A549 (cell line): ENCODE measurements around the gene PLCH2. TPM values are rescaled to one million over a fixed set of nuclear protein-coding genes. Genes with fewer than 3 reads are reported as not detected.

Source experiments
- ATAC-seq, 2 experiments: fragments of 200-7000 bp in 1 of 2; fragments of >200 bp in 1 of 2; cut with Nextera tagmentation in 1 of 2; cut with Tn5 transposase in 1 of 2; 3 replicates each; pipeline versions ENCODE4 v1.8.0 to v1.9.1; 2018 to 2020; ENCODE audit warnings: mild to moderate bottlenecking in 1 of 2, moderate library complexity in 1 of 2
- CTCF ChIA-PET: fragments of 300-600 bp; sonication (Branson Sonifier 250); formaldehyde crosslinking; extraction: SDS; loops from one replicate; lab custom pipeline; 2021; ENCODE audit warnings: antibody characterized with exemption, inconsistent platforms; lab: Yijun Ruan, JAX
- POLR2A ChIA-PET: fragments of 350-600 bp; formaldehyde crosslinking; extraction: SDS; loops from one replicate; lab custom pipeline; 2021; ENCODE audit warnings: antibody characterized with exemption, inconsistent platforms; lab: Yijun Ruan, JAX
- DNase-seq, 2 experiments: peaks; one replicate each; pipeline versions ENCODE4 v3.0.0 to v3.0.0-alpha.2; 2011 to 2016; ENCODE audit warnings: low read depth in 1 of 2, low spot score in 1 of 2
- FAIRE-seq: peaks from 2 replicates; lab custom pipeline; 2011; peaks lifted over from hg19 to GRCh38; lab: Jason Lieb, UNC
- H3K27ac ChIP-seq, 2 experiments: fragments of >200 bp; sonication (Bioruptor Twin); formaldehyde crosslinking; 3 replicates each; pipeline ENCODE4 v1.5.1; 2016 to 2017
- H3K4me1 ChIP-seq: fragments of >200 bp; sonication (Bioruptor Twin); formaldehyde crosslinking; 3 replicates; pipeline ENCODE4 v1.6.1; 2016
- H3K4me2 ChIP-seq: fragments of >200 bp; sonication (Bioruptor Twin); formaldehyde crosslinking; 3 replicates; pipeline ENCODE4 v1.6.1; 2016
- H3K4me3 ChIP-seq: fragments of >200 bp; sonication (Bioruptor Twin); formaldehyde crosslinking; 3 replicates; pipeline ENCODE4 v1.5.1; 2016
- H3K9me3 ChIP-seq: fragments of >200 bp; sonication (Bioruptor Twin); formaldehyde crosslinking; 3 replicates; pipeline ENCODE4 v1.6.1; 2016
- CHD2 ChIP-seq: fragments of 150-350 bp; IDR thresholded peaks from 2 replicates; pipeline ENCODE4 v1.6.1; 2014; ENCODE audit warnings: low read length; ENCODE audit not compliant: partially characterized antibody
- EHF ChIP-seq: fragments of 250-450 bp; sonication (Bioruptor Pico); IDR thresholded peaks from 2 replicates; pipeline ENCODE4 v1.5.0; 2020; ENCODE audit warnings: mild to moderate bottlenecking
- FOSL2 ChIP-seq, 2 experiments: fragments of 450-650 bp in 1 of 2; fragments of >200 bp in 1 of 2; sonication (Bioruptor Twin) in 1 of 2; formaldehyde crosslinking; IDR thresholded peaks; 2 replicates each; pipeline versions ENCODE4 v1.5.0 to v1.6.1; 2016 to 2020; ENCODE audit warnings: mild to moderate bottlenecking in 1 of 2, moderate library complexity in 1 of 2
- HDAC2 ChIP-seq: fragments of 200-600 bp; sonication (generic); IDR thresholded peaks from 2 replicates; pipeline ENCODE4 v1.6.1; 2016
- HOXA7 ChIP-seq: fragments of 250-450 bp; sonication (Bioruptor Pico); IDR thresholded peaks from 2 replicates; pipeline ENCODE4 v1.5.0; 2020; ENCODE audit warnings: mild to moderate bottlenecking, moderate library complexity
- HOXB5 ChIP-seq: fragments of 250-450 bp; sonication (Bioruptor Pico); IDR thresholded peaks from 2 replicates; pipeline ENCODE4 v1.5.0; 2020; ENCODE audit warnings: mild to moderate bottlenecking, moderate library complexity
- JUN ChIP-seq, 2 experiments: fragments of >200 bp; sonication (Bioruptor Twin); formaldehyde crosslinking; IDR thresholded peaks; 2 replicates in 1 of 2; 3 replicates in 1 of 2; pipeline ENCODE4 v1.6.1; 2016 to 2017
- KDM1A ChIP-seq: fragments of 200-600 bp; sonication (generic); IDR thresholded peaks from 2 replicates; pipeline ENCODE4 v1.6.1; 2016; ENCODE audit warnings: low read depth, mild to moderate bottlenecking
- MAFK ChIP-seq: fragments of 450-650 bp; IDR thresholded peaks from 2 replicates; pipeline ENCODE4 v1.6.1; 2014; ENCODE audit not compliant: partially characterized antibody
- MAZ ChIP-seq: fragments of 150-350 bp; IDR thresholded peaks from 2 replicates; pipeline ENCODE4 v1.6.1; 2014; ENCODE audit warnings: antibody characterized with exemption, low read depth, low read length, borderline replicate concordance
- MYC ChIP-seq: IDR thresholded peaks from 2 replicates; pipeline ENCODE4 v1.6.1; 2012; ENCODE audit warnings: mild to moderate bottlenecking, inconsistent platforms, low read length, improper control_type of control experiment, borderline replicate concordance
- NFE2L2 ChIP-seq: fragments of 150-350 bp; conservative IDR thresholded peaks from 2 replicates; pipeline ENCODE4 v1.6.1; 2014; ENCODE audit warnings: low read length
- NPAS2 ChIP-seq: fragments of 250-450 bp; sonication (Bioruptor Pico); IDR thresholded peaks from 2 replicates; pipeline ENCODE4 v1.8.0; 2022; ENCODE audit warnings: mild to moderate bottlenecking, moderate library complexity, borderline replicate concordance
- PHF8 ChIP-seq: fragments of 200-600 bp; sonication (generic); IDR thresholded peaks from 2 replicates; pipeline ENCODE4 v1.6.1; 2016; ENCODE audit warnings: low read depth, mild to moderate bottlenecking, antibody characterized with exemption, moderate library complexity, borderline replicate concordance
- POLR2AphosphoS2 ChIP-seq: conservative IDR thresholded peaks from 2 replicates; pipeline ENCODE4 v1.6.1; 2012; ENCODE audit warnings: low read length, improper control_type of control experiment, inconsistent platforms
- RAD21 ChIP-seq, 2 experiments: fragments of >200 bp in 1 of 2; sonication (Bioruptor Twin) in 1 of 2; formaldehyde crosslinking in 1 of 2; IDR thresholded peaks in 1 of 2; conservative IDR thresholded peaks in 1 of 2; 2 replicates in 1 of 2; 3 replicates in 1 of 2; pipeline ENCODE4 v1.6.1; 2012 to 2018; ENCODE audit warnings: inconsistent platforms in 1 of 2
- RARB ChIP-seq: fragments of 250-450 bp; sonication (Bioruptor Pico); IDR thresholded peaks from 2 replicates; pipeline ENCODE4 v1.8.0; 2021; ENCODE audit warnings: mild to moderate bottlenecking, moderate library complexity
- RCOR1 ChIP-seq: fragments of 150-350 bp; IDR thresholded peaks from 2 replicates; pipeline ENCODE4 v1.6.1; 2014; ENCODE audit warnings: antibody characterized with exemption, low read length, low read depth
- SREBF2 ChIP-seq: fragments of 450-650 bp; IDR thresholded peaks from 2 replicates; pipeline ENCODE4 v1.6.1; 2014; ENCODE audit warnings: mild to moderate bottlenecking, moderate library complexity
- TFCP2L1 ChIP-seq: fragments of 250-450 bp; sonication (Bioruptor Pico); IDR thresholded peaks from 2 replicates; pipeline ENCODE4 v1.5.0; 2021; ENCODE audit warnings: mild to moderate bottlenecking
- TP53 ChIP-seq: fragments of 250-450 bp; sonication (Bioruptor Pico); IDR thresholded peaks from 2 replicates; pipeline ENCODE4 v1.5.0; 2021; ENCODE audit warnings: mild to moderate bottlenecking, moderate library complexity
- ZFP36 ChIP-seq: fragments of 450-650 bp; IDR thresholded peaks from 2 replicates; pipeline ENCODE4 v1.6.1; 2014; ENCODE audit warnings: borderline replicate concordance; ENCODE audit not compliant: partially characterized antibody
- ZNF302 ChIP-seq: fragments of 250-450 bp; sonication (Bioruptor Pico); IDR thresholded peaks from 2 replicates; pipeline ENCODE4 v1.9.0; 2021; ENCODE audit warnings: inconsistent platforms, mild to moderate bottlenecking, moderate library complexity
- WGBS: methylation state at CpG from one replicate; pipeline ENCODE4 v1.1.6; 2017; ENCODE audit errors: missing lambda C conversion rate; 5-methylcytosine and 5-hydroxymethylcytosine counted together
- polyA plus RNA-seq, 4 experiments: library from polyadenylated mRNA; depleted of rRNA in 3 of 4; stranded (reverse); fragments of >200 nt; fragmentation: RNase III in 1 of 4; extraction: RNeasy Plus Mini Kit Qiagen cat#74134 plus additional on column Dnase treatment in 1 of 4; gene quantifications; 2 replicates in 3 of 4; 3 replicates in 1 of 4; pipeline ENCODE4 v1.2.3, GENCODE V29; 2011 to 2017
- TF ChIP-seq, protein P1 (sequence below): fragments of >200 bp; sonication (Bioruptor Twin); formaldehyde crosslinking; IDR thresholded peaks from 3 replicates; pipeline ENCODE4 v1.6.1; 2016
- TF ChIP-seq, protein P2 (sequence below): fragments of 200-600 bp; sonication (generic); IDR thresholded peaks from 2 replicates; pipeline ENCODE4 v1.6.1; 2016; ENCODE audit warnings: antibody characterized with exemption, mild to moderate bottlenecking, moderate library complexity
- TF ChIP-seq, protein P3 (sequence below): fragments of >200 bp; sonication (Bioruptor Twin); formaldehyde crosslinking; IDR thresholded peaks from 2 replicates; pipeline ENCODE4 v1.6.1; 2016
- TF ChIP-seq, protein P4 (sequence below): fragments of 250-450 bp; sonication (Bioruptor Pico); IDR thresholded peaks from 2 replicates; pipeline ENCODE4 v1.5.0; 2020; ENCODE audit warnings: low read depth, mild to moderate bottlenecking, moderate library complexity

The PLCH2 gene
- polyA plus RNA-seq, 2 of the 4 experiments (the other 2 are of a cell fraction) = 0.10 to 0.18 TPM

DNA sequence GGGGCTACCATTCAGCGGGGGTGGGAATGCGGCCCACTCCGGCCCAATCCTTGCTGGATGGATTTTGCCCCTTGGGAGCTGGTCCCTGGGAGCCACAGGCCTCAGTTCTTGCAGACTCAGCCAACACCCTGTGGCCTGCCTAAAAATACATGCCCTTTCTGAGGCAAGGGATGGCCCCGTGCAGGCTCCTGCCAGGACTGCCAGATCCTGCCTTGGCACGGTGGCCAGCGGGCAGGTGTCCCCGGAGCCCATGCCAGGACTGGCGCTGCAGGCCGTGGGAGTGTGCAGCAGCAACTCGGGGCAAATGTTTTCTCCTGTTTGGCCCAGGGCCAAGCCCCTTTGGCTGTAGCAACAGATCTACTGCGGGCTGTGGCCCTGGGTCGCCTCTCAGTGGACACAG lies 51.9 kb downstream of the PLCH2 start:
- CTCF ChIA-PET = interaction anchor here (2.4 kb wide), 1 partner anchor 20 kb away, joined by 6 read pairs; no protein-coding TSS in a partner anchor
- H3K4me1 ChIP-seq = peaks cover 32% of the 10 kb centered on the region
- ATAC-seq = no peak

DNA sequence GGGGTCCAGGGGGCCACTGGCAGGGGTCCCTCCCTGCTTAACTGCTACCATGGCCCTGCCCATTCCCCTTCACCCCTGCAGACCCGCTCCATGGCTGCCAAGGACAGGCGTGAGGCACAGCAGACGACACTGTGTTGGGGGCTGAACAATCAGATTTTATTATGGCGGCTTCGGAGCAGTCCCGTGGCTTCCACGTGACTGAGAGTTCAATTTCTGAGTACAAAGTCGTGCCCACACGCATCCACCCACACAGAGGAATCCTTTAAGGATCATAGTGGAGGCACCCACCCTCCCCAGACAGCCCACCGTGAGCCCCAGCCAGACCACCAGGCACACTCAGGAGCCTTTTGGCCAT lies 52.5 kb downstream of the PLCH2 start:
- WGBS = 100% methylated on average over 2 of the region's 10 CpGs
- Histone ChIP-seq H3K4me3 (no peak overlapping the region), H3K4me1 (peaks cover 32% of the 10 kb centered on the region), H3K27ac (no peak overlapping the region), H3K4me2 (no peak overlapping the region), H3K9me3 (no peaks in the 10 kb centered on the region)
- POLR2A ChIA-PET = no interaction called here
- TF ChIP-seq KDM1A (no peak), HOXA7 (no peak), HDAC2 (no peak), EHF (CRISPR knock-in tag) (no peak), ZFP36 (no peak), ZNF302 (CRISPR knock-in tag) (no peak)
- TF ChIP-seq, protein P1, sequence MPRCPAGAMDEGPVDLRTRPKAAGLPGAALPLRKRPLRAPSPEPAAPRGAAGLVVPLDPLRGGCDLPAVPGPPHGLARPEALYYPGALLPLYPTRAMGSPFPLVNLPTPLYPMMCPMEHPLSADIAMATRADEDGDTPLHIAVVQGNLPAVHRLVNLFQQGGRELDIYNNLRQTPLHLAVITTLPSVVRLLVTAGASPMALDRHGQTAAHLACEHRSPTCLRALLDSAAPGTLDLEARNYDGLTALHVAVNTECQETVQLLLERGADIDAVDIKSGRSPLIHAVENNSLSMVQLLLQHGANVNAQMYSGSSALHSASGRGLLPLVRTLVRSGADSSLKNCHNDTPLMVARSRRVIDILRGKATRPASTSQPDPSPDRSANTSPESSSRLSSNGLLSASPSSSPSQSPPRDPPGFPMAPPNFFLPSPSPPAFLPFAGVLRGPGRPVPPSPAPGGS = no peak
- TF ChIP-seq, protein P2, sequence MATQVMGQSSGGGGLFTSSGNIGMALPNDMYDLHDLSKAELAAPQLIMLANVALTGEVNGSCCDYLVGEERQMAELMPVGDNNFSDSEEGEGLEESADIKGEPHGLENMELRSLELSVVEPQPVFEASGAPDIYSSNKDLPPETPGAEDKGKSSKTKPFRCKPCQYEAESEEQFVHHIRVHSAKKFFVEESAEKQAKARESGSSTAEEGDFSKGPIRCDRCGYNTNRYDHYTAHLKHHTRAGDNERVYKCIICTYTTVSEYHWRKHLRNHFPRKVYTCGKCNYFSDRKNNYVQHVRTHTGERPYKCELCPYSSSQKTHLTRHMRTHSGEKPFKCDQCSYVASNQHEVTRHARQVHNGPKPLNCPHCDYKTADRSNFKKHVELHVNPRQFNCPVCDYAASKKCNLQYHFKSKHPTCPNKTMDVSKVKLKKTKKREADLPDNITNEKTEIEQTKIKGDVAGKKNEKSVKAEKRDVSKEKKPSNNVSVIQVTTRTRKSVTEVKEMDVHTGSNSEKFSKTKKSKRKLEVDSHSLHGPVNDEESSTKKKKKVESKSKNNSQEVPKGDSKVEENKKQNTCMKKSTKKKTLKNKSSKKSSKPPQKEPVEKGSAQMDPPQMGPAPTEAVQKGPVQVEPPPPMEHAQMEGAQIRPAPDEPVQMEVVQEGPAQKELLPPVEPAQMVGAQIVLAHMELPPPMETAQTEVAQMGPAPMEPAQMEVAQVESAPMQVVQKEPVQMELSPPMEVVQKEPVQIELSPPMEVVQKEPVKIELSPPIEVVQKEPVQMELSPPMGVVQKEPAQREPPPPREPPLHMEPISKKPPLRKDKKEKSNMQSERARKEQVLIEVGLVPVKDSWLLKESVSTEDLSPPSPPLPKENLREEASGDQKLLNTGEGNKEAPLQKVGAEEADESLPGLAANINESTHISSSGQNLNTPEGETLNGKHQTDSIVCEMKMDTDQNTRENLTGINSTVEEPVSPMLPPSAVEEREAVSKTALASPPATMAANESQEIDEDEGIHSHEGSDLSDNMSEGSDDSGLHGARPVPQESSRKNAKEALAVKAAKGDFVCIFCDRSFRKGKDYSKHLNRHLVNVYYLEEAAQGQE = no peak
- TF ChIP-seq, protein P3, sequence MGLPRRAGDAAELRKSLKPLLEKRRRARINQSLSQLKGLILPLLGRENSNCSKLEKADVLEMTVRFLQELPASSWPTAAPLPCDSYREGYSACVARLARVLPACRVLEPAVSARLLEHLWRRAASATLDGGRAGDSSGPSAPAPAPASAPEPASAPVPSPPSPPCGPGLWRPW = no peak
- CTCF ChIA-PET = no interaction called here
- DNase-seq (no peak), ATAC-seq (no peak), FAIRE-seq (no peak)

More for the DNA sequence above, 51.9 kb downstream of the PLCH2 start:
- Histone ChIP-seq H3K4me2 (no peak overlapping the region), H3K27ac (no peak overlapping the region), H3K9me3 (no peaks in the 10 kb centered on the region), H3K4me3 (no peak overlapping the region)
- FAIRE-seq (no peak), DNase-seq (no peak)
- TF ChIP-seq JUN (IDR thresholded peaks at IDR 0.05) = no peak
- TF ChIP-seq HOXB5 (CRISPR knock-in tag) = no peak
- no peak for TF ChIP-seq TFCP2L1 (CRISPR knock-in tag)
- no peak for TF ChIP-seq RARB (CRISPR knock-in tag)
- no peak for TF ChIP-seq CHD2
- TF ChIP-seq MAZ = no peak
- TF ChIP-seq HDAC2 = no peak
- TF ChIP-seq PHF8 = no peak
- no peak for TF ChIP-seq RAD21 (conservative IDR thresholded peaks at IDR 0.05 in 1 of 2, IDR thresholded peaks at IDR 0.05 in 1 of 2)
- no peak for TF ChIP-seq KDM1A
- POLR2A ChIA-PET = no interaction called here
- WGBS = 79% methylated on average over 6 of the region's 12 CpGs

DNA sequence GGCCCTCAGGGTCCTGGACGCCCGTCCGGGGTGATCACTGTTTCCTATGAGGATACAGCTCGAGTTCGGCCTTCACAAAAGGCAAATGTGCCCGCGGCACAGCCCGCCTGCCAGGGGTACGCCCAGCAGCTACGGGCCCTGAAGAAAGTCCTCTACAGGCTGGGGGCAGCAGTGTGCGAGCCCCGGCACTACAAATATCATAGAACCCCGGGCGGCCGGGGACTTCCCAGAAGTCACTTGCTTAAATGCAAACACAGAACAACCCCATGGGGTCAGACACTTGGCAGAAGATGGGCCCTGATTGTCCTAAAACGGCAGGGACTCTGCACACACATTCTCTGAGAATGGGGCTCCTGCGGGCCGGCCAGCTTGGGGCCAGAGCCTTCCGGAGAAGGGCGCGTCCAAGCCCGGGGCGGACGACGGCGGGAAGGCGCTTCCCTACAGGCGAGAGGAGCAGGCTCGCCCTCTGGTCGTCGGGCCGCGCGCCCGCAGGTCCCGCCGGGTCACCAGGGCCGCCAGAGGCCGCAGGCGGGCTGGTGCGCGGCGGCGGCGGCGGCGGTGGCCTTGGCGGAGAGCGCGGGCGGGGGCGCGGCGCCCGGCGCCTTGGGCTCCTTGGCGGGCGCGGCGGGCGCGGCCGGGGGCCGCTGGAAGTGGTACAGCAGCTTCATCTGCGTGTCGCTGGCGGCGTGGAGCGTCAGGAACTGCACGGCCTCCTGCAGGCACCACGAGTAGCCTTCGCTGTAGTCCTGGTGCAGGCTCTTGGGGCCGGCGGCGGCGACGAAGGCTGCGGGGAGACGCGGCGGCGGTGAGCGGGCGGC lies 53.1 kb downstream of the PLCH2 start:
- H3K27ac ChIP-seq = no peak overlapping the region
- no peak for DNase-seq
- H3K9me3 ChIP-seq = no peaks in the 10 kb centered on the region
- FAIRE-seq = no peak
- 92% methylated on average over 62 of the region's 84 CpGs for WGBS
- H3K4me3 ChIP-seq = no peak overlapping the region
- ATAC-seq = no peak
- ChIA-PET CTCF (interaction anchor here (6.1 kb wide), 1 partner anchor 18 kb away, joined by 36 read pairs; no protein-coding TSS in a partner anchor), POLR2A (no interaction called here)
- H3K4me1 ChIP-seq = peaks cover 32% of the 10 kb centered on the region
- H3K4me2 ChIP-seq = no peak overlapping the region
- TF ChIP-seq, protein P4, sequence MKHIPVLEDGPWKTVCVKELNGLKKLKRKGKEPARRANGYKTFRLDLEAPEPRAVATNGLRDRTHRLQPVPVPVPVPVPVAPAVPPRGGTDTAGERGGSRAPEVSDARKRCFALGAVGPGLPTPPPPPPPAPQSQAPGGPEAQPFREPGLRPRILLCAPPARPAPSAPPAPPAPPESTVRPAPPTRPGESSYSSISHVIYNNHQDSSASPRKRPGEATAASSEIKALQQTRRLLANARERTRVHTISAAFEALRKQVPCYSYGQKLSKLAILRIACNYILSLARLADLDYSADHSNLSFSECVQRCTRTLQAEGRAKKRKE (CRISPR knock-in tag) = no peak
- no peak for TF ChIP-seq NPAS2
- TF ChIP-seq SREBF2 = no peak
- no peak for TF ChIP-seq NFE2L2
- TF ChIP-seq HOXA7 = no peak
- no peak for TF ChIP-seq RCOR1
- TF ChIP-seq MAFK = no peak
- TF ChIP-seq, protein P3 = no peak
- TF ChIP-seq MYC = no peak
- no peak for TF ChIP-seq FOSL2 (IDR thresholded peaks at IDR 0.05)
- TF ChIP-seq FOSL2 (CRISPR knock-in tag; IDR thresholded peaks at IDR 0.05) = no peak
- no peak for TF ChIP-seq TP53
- TF ChIP-seq POLR2AphosphoS2 = no peak
- no peak for TF ChIP-seq HDAC2
